KMS-11 (cell line): ENCODE measurements around the gene PNLDC1.

Source experiments
- H2AFZ ChIP-seq: fragments of 200-600 bp; sonication (generic); 2 replicates; pipeline ENCODE4 v1.6.1; 2016; ENCODE audit warnings: antibody characterized with exemption, mixed run types, low read depth
- H3K27ac ChIP-seq: fragments of 200-600 bp; sonication (generic); 2 replicates; pipeline ENCODE4 v1.6.1; 2016; ENCODE audit warnings: mild to moderate bottlenecking, mixed run types
- H3K27me3 ChIP-seq: fragments of 200-600 bp; sonication (generic); 2 replicates; pipeline ENCODE4 v1.6.1; 2017; ENCODE audit warnings: mild to moderate bottlenecking, low read depth, mixed run types, moderate library complexity; ENCODE audit not compliant: insufficient read depth
- H3K36me3 ChIP-seq: fragments of 200-600 bp; sonication (generic); 2 replicates; pipeline ENCODE4 v1.6.1; 2017; ENCODE audit warnings: mild to moderate bottlenecking, mixed run types; ENCODE audit not compliant: insufficient read depth
- H3K4me1 ChIP-seq: fragments of 200-600 bp; sonication (generic); 2 replicates; pipeline ENCODE4 v1.6.1; 2016; ENCODE audit warnings: mild to moderate bottlenecking, low read depth, mixed run types; ENCODE audit not compliant: poor library complexity, severe bottlenecking
- H3K4me2 ChIP-seq: fragments of 200-600 bp; sonication (generic); 2 replicates; pipeline ENCODE4 v1.7.0; 2016; ENCODE audit warnings: mild to moderate bottlenecking, mixed run types
- H3K4me3 ChIP-seq: fragments of 200-600 bp; sonication (generic); IDR thresholded peaks from 2 replicates; pipeline ENCODE4 v1.6.1; 2017; ENCODE audit warnings: low read depth, low read length, mixed read lengths; ENCODE audit not compliant: insufficient read depth
- H3K79me2 ChIP-seq: fragments of 200-600 bp; sonication (generic); 2 replicates; pipeline ENCODE4 v1.6.1; 2016; ENCODE audit warnings: low read depth, mixed run types; ENCODE audit not compliant: insufficient read depth
- H3K9ac ChIP-seq: fragments of 200-600 bp; sonication (generic); 2 replicates; pipeline ENCODE4 v1.6.1; 2016; ENCODE audit warnings: mild to moderate bottlenecking, mixed run types
- H4K20me1 ChIP-seq: fragments of 200-600 bp; sonication (generic); 2 replicates; pipeline ENCODE4 v1.6.1; 2016; ENCODE audit warnings: mild to moderate bottlenecking, mixed run types; ENCODE audit not compliant: insufficient read depth
- CTCF ChIP-seq: fragments of 200-600 bp; sonication (generic); conservative IDR thresholded peaks from 2 replicates; pipeline ENCODE4 v1.6.1; 2017; ENCODE audit warnings: low read depth, mild to moderate bottlenecking, antibody characterized with exemption, low read length, moderate library complexity, mixed read lengths

PNLDC1 gene

GRCh38 chr6:159853754-159854153, 53.7 kb downstream of the PNLDC1 start:
- no peak for TF ChIP-seq CTCF

GRCh38 chr6:159854959-159855358, 54.9 kb downstream of the PNLDC1 start:
- Histone ChIP-seq H3K27ac (no peak overlapping the region), H3K79me2 (no peaks in the 10 kb centered on the region), H3K4me3 (no peak overlapping the region), H3K4me2 (no peak overlapping the region), H4K20me1 (no peaks in the 10 kb centered on the region), H3K9ac (no peak overlapping the region), H3K4me1 (no peaks in the 10 kb centered on the region), H3K36me3 (no peaks in the 10 kb centered on the region), H3K27me3 (no peaks in the 10 kb centered on the region), H2AFZ (no peak overlapping the region)
- TF ChIP-seq CTCF = no peak

More at GRCh38 chr6:159853754-159854153, 53.7 kb downstream of the PNLDC1 start:
- Histone ChIP-seq H3K4me3 (no peak overlapping the region), H3K4me1 (no peaks in the 10 kb centered on the region), H3K79me2 (no peaks in the 10 kb centered on the region), H3K9ac (no peak overlapping the region), H4K20me1 (no peaks in the 10 kb centered on the region), H3K4me2 (no peak overlapping the region), H3K27me3 (no peaks in the 10 kb centered on the region), H2AFZ (no peak overlapping the region), H3K36me3 (no peaks in the 10 kb centered on the region), H3K27ac (no peak overlapping the region)

GRCh38 chr6:159858259-159858658, 58.2 kb downstream of the PNLDC1 start:
- H3K4me3 ChIP-seq = no peak overlapping the region
- no peak overlapping the region for H3K9ac ChIP-seq
- no peak overlapping the region for H2AFZ ChIP-seq
- no peak overlapping the region for H3K27ac ChIP-seq
- H3K4me1 ChIP-seq = no peaks in the 10 kb centered on the region
- no peak for TF ChIP-seq CTCF
- H3K4me2 ChIP-seq = no peak overlapping the region
- H3K27me3 ChIP-seq = no peaks in the 10 kb centered on the region
- H3K36me3 ChIP-seq = no peaks in the 10 kb centered on the region
- H4K20me1 ChIP-seq = no peaks in the 10 kb centered on the region
- H3K79me2 ChIP-seq = no peaks in the 10 kb centered on the region

- no peak overlapping the region for H3K4me3 ChIP-seq
- no peak overlapping the region for H3K27ac ChIP-seq
- no peaks in the 10 kb centered on the region for H3K79me2 ChIP-seq
- no peak overlapping the region for H3K9ac ChIP-seq
- H3K27me3 ChIP-seq = no peaks in the 10 kb centered on the region
- H3K36me3 ChIP-seq = no peaks in the 10 kb centered on the region
- no peak for TF ChIP-seq CTCF
- H3K4me2 ChIP-seq = no peak overlapping the region
- no peaks in the 10 kb centered on the region for H3K4me1 ChIP-seq
- H4K20me1 ChIP-seq = no peaks in the 10 kb centered on the region
- no peak overlapping the region for H2AFZ ChIP-seq
Observed at GRCh38 chr6:159860482-159860881, 60.4 kb downstream of the PNLDC1 start.
